ENCODE data around the gene NTRK3.
"Not testable (repeated sequence)": the region's sequence is repeated elsewhere in the genome, so short reads cannot be mapped to it uniquely, and the experiment has no call there.

Gene NTRK3

GRCh38 chr15:88072133-88072532 is 184.4 kb downstream of the NTRK3 start:
- DNase-seq = not testable (repeated sequence)

GRCh38 chr15:88071141-88071540 is 185.4 kb downstream of the NTRK3 start:
- DNase-seq = no peak

GRCh38 chr15:88069561-88069960 is 187.0 kb downstream of the NTRK3 start:
- DNase-seq = no peak

GRCh38 chr15:88067331-88067685 is 189.2 kb downstream of the NTRK3 start:
- no peak for DNase-seq

GRCh38 chr15:88066636-88067330 is 189.8 kb downstream of the NTRK3 start:
- no peak for DNase-seq

- DNase-seq = no peak
These were observed 195.1 kb downstream of the NTRK3 start for GRCh38 chr15:88061452-88061851.

- no peak for DNase-seq
These were observed 196.2 kb downstream of the NTRK3 start for GRCh38 chr15:88060383-88060782.

GRCh38 chr15:88057836-88058235 is 198.7 kb downstream of the NTRK3 start:
- DNase-seq = no peak

- DNase-seq = no peak
These were observed 207.0 kb downstream of the NTRK3 start for GRCh38 chr15:88049506-88049905.

- DNase-seq = no peak
These were observed 207.8 kb downstream of the NTRK3 start for GRCh38 chr15:88048755-88049154.

- no peak for DNase-seq
These were observed 208.3 kb downstream of the NTRK3 start for GRCh38 chr15:88048237-88048636.

- no peak for DNase-seq
These were observed 209.9 kb downstream of the NTRK3 start for GRCh38 chr15:88046576-88047129.

GRCh38 chr15:88043396-88043795 is 213.1 kb downstream of the NTRK3 start:
- no peak for DNase-seq

GRCh38 chr15:88042047-88042446 is 214.5 kb downstream of the NTRK3 start:
- DNase-seq = no peak

GRCh38 chr15:88040516-88040915 is 216.0 kb downstream of the NTRK3 start:
- DNase-seq = no peak

GRCh38 chr15:88038261-88038660 is 218.3 kb downstream of the NTRK3 start:
- DNase-seq = no peak

GRCh38 chr15:88036154-88036839 is 220.2 kb downstream of the NTRK3 start:
- no peak for DNase-seq

- no peak for DNase-seq
These were observed 221.2 kb downstream of the NTRK3 start for GRCh38 chr15:88035381-88035780.

- DNase-seq = not testable (repeated sequence)
These were observed 223.1 kb downstream of the NTRK3 start for GRCh38 chr15:88033421-88033820.

- DNase-seq = no peak
These were observed 223.8 kb downstream of the NTRK3 start for GRCh38 chr15:88032787-88033186.

GRCh38 chr15:88031461-88031860 is 225.1 kb downstream of the NTRK3 start:
- DNase-seq = no peak

- DNase-seq = no peak
These were observed 226.8 kb downstream of the NTRK3 start for GRCh38 chr15:88029696-88030095.

GRCh38 chr15:88028024-88028423 is 228.5 kb downstream of the NTRK3 start:
- no peak for DNase-seq

GRCh38 chr15:88023914-88024313 is 232.6 kb downstream of the NTRK3 start:
- no peak for DNase-seq

All from activated CD4-positive, alpha-beta T cell treated with anti-CD3 and anti-CD28 coated beads, Interleukin-2, amount 50 U/mL, for 48 hours (primary cell).